ENCODE results near the gene RCOR1. TPM values are rescaled to one million over a fixed set of nuclear protein-coding genes. Genes with fewer than 3 reads are reported as not detected.
"Not testable (repeated sequence)": the region's sequence is repeated elsewhere in the genome, so short reads cannot be mapped to it uniquely, and the experiment has no call there.

The RCOR1 gene
- total RNA-seq, 1 experiment from 2014 or later: 34.1 TPM

GRCh38 chr14:102616799-102617198 lies 24.4 kb downstream of the RCOR1 start:
- no peak overlapping the region for H2BK15ac ChIP-seq (ENCODE audit: low read depth, low read length)
- no peak overlapping the region for H3K23ac ChIP-seq (ENCODE audit: insufficient read length, low read depth, low read length)
- H4K91ac ChIP-seq (ENCODE audit: insufficient read length, low read depth, low read length): no peak overlapping the region
- H3K27ac Mint-ChIP-seq: peak overlapping the region in 2 of 3 experiments; percentile 7 to 56; a peak in 2 of 7 replicates
- no peaks in the 10 kb centered on the region for H3K27me3 ChIP-seq (ENCODE audit: insufficient read depth, low read length)
- no peak overlapping the region for H3K4ac ChIP-seq (ENCODE audit: low read depth, low read length)
- H2BK20ac ChIP-seq (ENCODE audit: low read depth, low read length, poor library complexity, severe bottlenecking): no peak overlapping the region
- no peak overlapping the region for H4K8ac ChIP-seq (replicated peaks; ENCODE audit: insufficient read length, low read depth, low read length)
- H3K79me1 ChIP-seq (ENCODE audit: insufficient read depth, low read depth, low read length, poor library complexity, severe bottlenecking): peaks cover 10% of the 10 kb centered on the region
- WGBS (ENCODE audit: extremely low coverage, insufficient read length, low lambda C conversion rate): no CpG with 5 or more reads among the region's 3 CpGs
- peaks cover 2% of the 10 kb centered on the region for H3K23me2 ChIP-seq (ENCODE audit: insufficient read length, low read depth, low read length, poor library complexity, severe bottlenecking)
- no peak overlapping the region for H2BK5ac ChIP-seq (ENCODE audit: insufficient read length, low read length)
- H3K4me1 ChIP-seq (ENCODE audit: insufficient read depth, low read length): peaks cover 2% of the 10 kb centered on the region; the same call in 1 of the 2 replicates
- no peak overlapping the region for H4K5ac ChIP-seq (ENCODE audit: insufficient read length, low read depth, low read length)
- H2BK12ac ChIP-seq (ENCODE audit: insufficient read length, low read depth, low read length): no peak overlapping the region
- H3K9me3 ChIP-seq (ENCODE audit: control insufficient read depth, low read depth, low read length): no peaks in the 10 kb centered on the region
- H3K18ac ChIP-seq (ENCODE audit: insufficient read length, low read depth, low read length): no peak overlapping the region
- no peaks in the 10 kb centered on the region for H3K27me3 Mint-ChIP-seq (ENCODE audit: low read depth)
- H3K4me1 Mint-ChIP-seq: peaks cover 11% of the 10 kb centered on the region in 2 experiments
- H3K4me2 ChIP-seq (ENCODE audit: insufficient read depth, insufficient read length, low read length): no peak overlapping the region
- no peak overlapping the region for H3K4me3 Mint-ChIP-seq
- TF ChIP-seq, protein P1, sequence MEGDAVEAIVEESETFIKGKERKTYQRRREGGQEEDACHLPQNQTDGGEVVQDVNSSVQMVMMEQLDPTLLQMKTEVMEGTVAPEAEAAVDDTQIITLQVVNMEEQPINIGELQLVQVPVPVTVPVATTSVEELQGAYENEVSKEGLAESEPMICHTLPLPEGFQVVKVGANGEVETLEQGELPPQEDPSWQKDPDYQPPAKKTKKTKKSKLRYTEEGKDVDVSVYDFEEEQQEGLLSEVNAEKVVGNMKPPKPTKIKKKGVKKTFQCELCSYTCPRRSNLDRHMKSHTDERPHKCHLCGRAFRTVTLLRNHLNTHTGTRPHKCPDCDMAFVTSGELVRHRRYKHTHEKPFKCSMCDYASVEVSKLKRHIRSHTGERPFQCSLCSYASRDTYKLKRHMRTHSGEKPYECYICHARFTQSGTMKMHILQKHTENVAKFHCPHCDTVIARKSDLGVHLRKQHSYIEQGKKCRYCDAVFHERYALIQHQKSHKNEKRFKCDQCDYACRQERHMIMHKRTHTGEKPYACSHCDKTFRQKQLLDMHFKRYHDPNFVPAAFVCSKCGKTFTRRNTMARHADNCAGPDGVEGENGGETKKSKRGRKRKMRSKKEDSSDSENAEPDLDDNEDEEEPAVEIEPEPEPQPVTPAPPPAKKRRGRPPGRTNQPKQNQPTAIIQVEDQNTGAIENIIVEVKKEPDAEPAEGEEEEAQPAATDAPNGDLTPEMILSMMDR (conservative IDR thresholded peaks at IDR 0.05): no peak
- H4K20me1 ChIP-seq (ENCODE audit: control insufficient read depth, insufficient read depth, insufficient read length): no peaks in the 10 kb centered on the region
- H2AFZ ChIP-seq (ENCODE audit: low read length): no peak overlapping the region
- H3K36me3 Mint-ChIP-seq (ENCODE audit: insufficient read depth in 1 of 3, low read depth in 3 of 3): peaks cover 3 to 19% (median 5%) of the 10 kb centered on the region in 3 experiments; a peak in 4 of 7 replicates
- H3K9ac ChIP-seq (ENCODE audit: extremely low read depth, insufficient read length, low read length): no peak overlapping the region
- no peak overlapping the region for H3K27ac ChIP-seq (ENCODE audit: insufficient read length, low read depth, low read length)
- H3K9me3 Mint-ChIP-seq: no peaks in the 10 kb centered on the region
- no peak overlapping the region for H3T11ph ChIP-seq (ENCODE audit: low read length)
- H2BK120ac ChIP-seq (ENCODE audit: low read depth, low read length, poor library complexity, severe bottlenecking): no peak overlapping the region
- no peak overlapping the region for H3K56ac ChIP-seq (ENCODE audit: insufficient read length, low read depth, low read length)
- no peak overlapping the region for H3K14ac ChIP-seq (ENCODE audit: insufficient read depth, low read length)
- H2AK5ac ChIP-seq (ENCODE audit: insufficient read length, low read length): no peak overlapping the region
- H3K79me2 ChIP-seq (ENCODE audit: insufficient read depth, low read length): peaks cover 18% of the 10 kb centered on the region; the same call in 1 of the 2 replicates
- no peak for DNase-seq

DNA sequence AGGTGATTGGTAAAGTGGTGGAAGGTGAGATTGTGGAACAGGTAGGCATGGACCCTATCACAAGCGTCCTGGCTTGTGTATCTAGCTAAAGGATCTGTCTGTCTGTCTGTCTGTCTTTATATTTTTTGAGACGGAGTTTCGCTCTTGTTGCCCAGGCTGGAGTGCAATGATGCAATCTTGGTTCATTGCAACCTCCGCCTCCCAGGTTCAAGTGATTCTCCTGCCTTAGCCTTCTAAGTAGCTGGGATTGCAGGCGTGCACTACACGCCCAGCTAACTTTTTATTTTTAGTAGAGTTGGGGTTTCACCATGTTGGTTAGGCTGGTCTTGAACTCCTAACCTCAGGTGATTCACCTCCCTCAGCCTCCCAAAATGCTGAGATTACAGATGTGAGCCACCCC lies 26.6 kb downstream of the RCOR1 start:
- peaks cover 3 to 12% (median 5%) of the 10 kb centered on the region in 3 experiments; a peak in 4 of 7 replicates for H3K36me3 Mint-ChIP-seq (ENCODE audit: insufficient read depth in 1 of 3, low read depth in 3 of 3)
- no CpG with 5 or more reads among the region's 6 CpGs for WGBS (ENCODE audit: extremely low coverage, insufficient read length, low lambda C conversion rate)

More for the DNA sequence above, 26.6 kb downstream of the RCOR1 start:
- not testable (repeated sequence) for H4K91ac ChIP-seq (ENCODE audit: insufficient read length, low read depth, low read length); H2BK15ac ChIP-seq (ENCODE audit: low read depth, low read length); H2BK12ac ChIP-seq (ENCODE audit: insufficient read length, low read depth, low read length); H3K56ac ChIP-seq (ENCODE audit: insufficient read length, low read depth, low read length); H3K4me1 ChIP-seq (ENCODE audit: insufficient read depth, low read length); H3T11ph ChIP-seq (ENCODE audit: low read length); DNase-seq; H3K4me3 Mint-ChIP-seq; H3K4ac ChIP-seq (ENCODE audit: low read depth, low read length); H4K5ac ChIP-seq (ENCODE audit: insufficient read length, low read depth, low read length); H4K8ac ChIP-seq (replicated peaks; ENCODE audit: insufficient read length, low read depth, low read length); H2AK5ac ChIP-seq (ENCODE audit: insufficient read length, low read length); H3K23ac ChIP-seq (ENCODE audit: insufficient read length, low read depth, low read length); H3K18ac ChIP-seq (ENCODE audit: insufficient read length, low read depth, low read length); H3K9ac ChIP-seq (ENCODE audit: extremely low read depth, insufficient read length, low read length); H3K4me2 ChIP-seq (ENCODE audit: insufficient read depth, insufficient read length, low read length); H2AFZ ChIP-seq (ENCODE audit: low read length); H2BK5ac ChIP-seq (ENCODE audit: insufficient read length, low read length); H3K27me3 ChIP-seq (ENCODE audit: insufficient read depth, low read length); H3K79me1 ChIP-seq (ENCODE audit: insufficient read depth, low read depth, low read length, poor library complexity, severe bottlenecking); H2BK20ac ChIP-seq (ENCODE audit: low read depth, low read length, poor library complexity, severe bottlenecking); H3K9me3 Mint-ChIP-seq; H3K27me3 Mint-ChIP-seq (ENCODE audit: low read depth); H3K27ac ChIP-seq (ENCODE audit: insufficient read length, low read depth, low read length); H3K23me2 ChIP-seq (ENCODE audit: insufficient read length, low read depth, low read length, poor library complexity, severe bottlenecking); H2BK120ac ChIP-seq (ENCODE audit: low read depth, low read length, poor library complexity, severe bottlenecking); H4K20me1 ChIP-seq (ENCODE audit: control insufficient read depth, insufficient read depth, insufficient read length); H3K9me3 ChIP-seq (ENCODE audit: control insufficient read depth, low read depth, low read length); H3K14ac ChIP-seq (ENCODE audit: insufficient read depth, low read length)
- peak overlapping the region; percentile 3 to 17 (median 6); a peak in 5 of 7 replicates for H3K27ac Mint-ChIP-seq
- H3K4me1 Mint-ChIP-seq: peaks cover 23% of the 10 kb centered on the region in 2 experiments
- peaks cover 15% of the 10 kb centered on the region; the same call in 1 of the 2 replicates for H3K79me2 ChIP-seq (ENCODE audit: insufficient read depth, low read length)
